K562 treated with DMSO at 1 percent for 48 hours (cell line): ENCODE data around the gene ATF2. TPM values are rescaled to one million over a fixed set of nuclear protein-coding genes. Genes with fewer than 3 reads are reported as not detected.

Experiments used
- total RNA-seq: library from RNA; unstranded; fragments of 300-600 nt; gene quantifications from 2 replicates; pipeline ENCODE4 v1.2.3, GENCODE V29; 2022; ENCODE audit warnings: low replicate concordance; ENCODE audit errors: extremely low read depth

ATF2 gene, protein sequence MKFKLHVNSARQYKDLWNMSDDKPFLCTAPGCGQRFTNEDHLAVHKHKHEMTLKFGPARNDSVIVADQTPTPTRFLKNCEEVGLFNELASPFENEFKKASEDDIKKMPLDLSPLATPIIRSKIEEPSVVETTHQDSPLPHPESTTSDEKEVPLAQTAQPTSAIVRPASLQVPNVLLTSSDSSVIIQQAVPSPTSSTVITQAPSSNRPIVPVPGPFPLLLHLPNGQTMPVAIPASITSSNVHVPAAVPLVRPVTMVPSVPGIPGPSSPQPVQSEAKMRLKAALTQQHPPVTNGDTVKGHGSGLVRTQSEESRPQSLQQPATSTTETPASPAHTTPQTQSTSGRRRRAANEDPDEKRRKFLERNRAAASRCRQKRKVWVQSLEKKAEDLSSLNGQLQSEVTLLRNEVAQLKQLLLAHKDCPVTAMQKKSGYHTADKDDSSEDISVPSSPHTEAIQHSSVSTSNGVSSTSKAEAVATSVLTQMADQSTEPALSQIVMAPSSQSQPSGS
- total RNA-seq, result not detected in 2 replicates

DNA sequence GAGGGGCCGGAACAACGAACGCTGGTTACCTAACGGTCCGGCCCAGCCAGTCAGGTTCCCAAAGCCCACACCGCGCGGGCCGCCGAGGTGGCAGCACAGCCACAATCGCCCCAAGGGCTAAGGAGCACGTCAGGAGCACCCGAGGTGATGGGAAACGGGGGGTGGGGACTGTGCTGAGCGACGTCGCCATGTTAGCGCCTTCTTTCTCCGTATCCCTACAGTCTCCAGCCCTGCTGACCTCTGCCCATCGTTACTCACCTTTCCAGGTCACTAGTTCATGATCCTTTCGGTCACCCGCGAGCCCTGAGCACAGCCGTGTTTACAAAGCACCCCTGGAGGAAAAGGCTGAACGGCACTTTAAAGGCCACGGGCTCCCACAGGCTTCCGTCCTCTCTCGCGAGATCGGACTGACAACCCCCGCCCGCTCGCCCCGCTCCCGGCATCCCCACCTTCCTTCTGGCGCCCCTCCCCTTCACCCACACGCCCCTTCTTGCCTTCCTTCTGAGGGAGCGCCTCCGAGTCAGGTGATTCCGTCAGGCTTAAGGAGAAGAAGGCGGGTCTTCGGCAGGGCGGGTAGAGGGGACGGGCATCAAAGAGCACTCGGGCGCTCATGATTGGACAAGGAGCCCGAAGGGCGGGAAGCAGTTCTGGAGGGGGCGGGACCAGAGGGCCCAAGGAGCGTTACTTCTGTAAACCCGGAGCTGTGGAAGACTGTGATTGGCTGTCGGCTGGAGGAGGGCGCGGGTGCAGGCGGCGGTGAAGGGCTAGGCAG, at the start of gene ATF2:
ATF2 (minus strand) TSS at position 412 of the 772 bp plus-strand sequence. CDS start 31,760 bp downstream, outside the sequence.

DNA sequence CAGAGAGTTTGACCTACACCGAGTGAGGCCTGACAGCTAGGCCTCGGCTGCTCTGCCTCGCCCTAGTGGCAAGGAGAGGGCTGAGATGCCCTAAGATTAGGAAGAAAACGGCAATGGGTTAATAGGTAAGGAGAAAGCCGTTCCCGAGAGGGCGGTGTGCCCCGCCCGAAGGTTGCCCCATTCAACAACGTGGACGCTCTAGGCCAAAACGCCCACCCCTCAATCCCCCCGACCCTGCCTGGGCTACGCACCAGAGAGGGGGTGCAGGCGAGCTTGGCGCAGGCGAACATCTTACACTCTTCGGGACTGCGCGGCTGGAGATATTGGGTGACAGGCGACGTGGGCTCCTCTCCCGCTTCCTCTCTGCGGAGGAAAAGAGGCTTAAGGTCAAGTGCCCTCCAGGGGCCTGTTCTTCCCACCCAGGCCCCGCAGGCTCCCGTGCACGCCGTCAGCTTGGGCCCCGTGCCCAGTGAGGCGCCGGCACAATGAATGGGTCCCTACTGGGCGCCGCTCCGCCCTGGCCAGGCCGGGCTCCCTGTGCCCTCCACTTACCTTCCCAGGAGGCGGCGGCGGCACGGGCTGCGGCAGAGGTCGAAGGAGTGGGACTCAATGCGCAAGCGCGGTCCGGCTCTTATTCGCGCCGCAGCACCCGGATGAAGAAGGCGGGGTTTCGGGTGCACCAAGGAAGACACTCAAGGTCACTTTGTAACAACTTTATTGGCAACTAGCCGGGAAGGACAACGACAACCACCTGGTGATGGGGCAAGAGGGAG, 13.3 kb upstream of the ATF2 start, which contains the start of gene ATP5MC3:
ATP5MC3 (minus strand) TSS at position 607 of the 773 bp plus-strand sequence; CDS start at position 290, 317 bp downstream.

Other genes starting within 250 kb of the ATF2 start
- gene CHN1, start 162.8 kb downstream of the ATF2 start, total RNA-seq, result not detected in 2 replicates
- gene ATP5MC3, start 13.5 kb upstream of the ATF2 start, total RNA-seq, result not detected in 2 replicates